WTC11 (cell line): ENCODE results near the gene TCEANC2. TPM values are rescaled to one million over a fixed set of nuclear protein-coding genes. Genes with fewer than 3 reads are reported as not detected.

Experiments used
- ATAC-seq: fragments of 200-7000 bp; cut with Tn5 transposase; 2 replicates; pipeline ENCODE4 v1.10.0; 2021; ENCODE audit warnings: mild to moderate bottlenecking, moderate library complexity
- CTCF ChIA-PET: fragments of 300-600 bp; sonication (Branson Sonifier 250); formaldehyde crosslinking; loops from one replicate; lab custom pipeline; 2021; ENCODE audit warnings: antibody characterized with exemption; lab: Charles Lee
- POLR2A ChIA-PET: fragments of 350-600 bp; sonication (Branson Sonifier 250); formaldehyde crosslinking; loops from one replicate; lab custom pipeline; 2021; ENCODE audit warnings: antibody characterized with exemption; lab: Charles Lee
- DNase-seq: peaks from one replicate; pipeline ENCODE4 v3.0.0; 2021; ENCODE audit warnings: low spot score
- H3K27ac Mint-ChIP-seq: 2 replicates; pipeline ENCODE4 v1.8.0; 2021; ENCODE audit warnings: mixed read lengths
- H3K27me3 Mint-ChIP-seq: 2 replicates; pipeline ENCODE4 v1.8.0; 2021; ENCODE audit warnings: low read depth, mild to moderate bottlenecking, moderate library complexity, mixed read lengths
- H3K36me3 Mint-ChIP-seq: 2 replicates; pipeline ENCODE4 v1.8.0; 2021; ENCODE audit warnings: mixed read lengths
- H3K4me1 Mint-ChIP-seq: 2 replicates; pipeline ENCODE4 v1.8.0; 2022; ENCODE audit warnings: mixed read lengths
- H3K4me3 Mint-ChIP-seq: 2 replicates; pipeline ENCODE4 v1.8.0; 2021; ENCODE audit warnings: mild to moderate bottlenecking, moderate library complexity, mixed read lengths
- H3K9me3 Mint-ChIP-seq: 2 replicates; pipeline ENCODE4 v1.8.0; 2021; ENCODE audit warnings: mixed read lengths
- ATF1 ChIP-seq: sonication (generic); formaldehyde crosslinking; IDR thresholded peaks from 2 replicates; pipeline ENCODE4 v1.8.1; 2023; ENCODE audit warnings: mild to moderate bottlenecking, moderate library complexity, missing genetic modification reagents
- CREB1 ChIP-seq: sonication (generic); formaldehyde crosslinking; IDR thresholded peaks from 2 replicates; pipeline ENCODE4 v1.8.0; 2023; ENCODE audit warnings: mild to moderate bottlenecking, missing genetic modification reagents
- ETV6 ChIP-seq: sonication (generic); formaldehyde crosslinking; IDR thresholded peaks from 2 replicates; pipeline ENCODE4 v1.8.1; 2022; ENCODE audit warnings: mild to moderate bottlenecking, missing genetic modification reagents
- FOXK1 ChIP-seq: sonication (generic); formaldehyde crosslinking; IDR thresholded peaks from 2 replicates; pipeline ENCODE4 v1.8.0; 2022; ENCODE audit warnings: mild to moderate bottlenecking, moderate library complexity, missing genetic modification reagents
- GABPB1 ChIP-seq: sonication (generic); formaldehyde crosslinking; IDR thresholded peaks from 2 replicates; pipeline ENCODE4 v1.8.1; 2023; ENCODE audit warnings: mild to moderate bottlenecking, missing genetic modification reagents
- GRHL2 ChIP-seq: fragments of 250-450 bp; sonication (Bioruptor Pico); IDR thresholded peaks from 2 replicates; pipeline ENCODE4 v1.8.0; 2022; ENCODE audit warnings: mild to moderate bottlenecking, moderate library complexity; ENCODE audit not compliant: insufficient replicate concordance, severe bottlenecking
- JUN ChIP-seq: sonication (generic); formaldehyde crosslinking; IDR thresholded peaks from 2 replicates; pipeline ENCODE4 v1.8.0; 2023; ENCODE audit warnings: mild to moderate bottlenecking, missing genetic modification reagents
- MYBL2 ChIP-seq: sonication (generic); formaldehyde crosslinking; IDR thresholded peaks from 2 replicates; pipeline ENCODE4 v1.8.1; 2023; ENCODE audit warnings: mild to moderate bottlenecking, moderate library complexity, missing genetic modification reagents
- NFE2L1 ChIP-seq: sonication (generic); formaldehyde crosslinking; IDR thresholded peaks from 2 replicates; pipeline ENCODE4 v1.8.1; 2023; ENCODE audit warnings: missing genetic modification reagents
- NR1H2 ChIP-seq: sonication (generic); formaldehyde crosslinking; IDR thresholded peaks from 2 replicates; pipeline ENCODE4 v1.9.0; 2021; ENCODE audit warnings: mild to moderate bottlenecking, moderate library complexity, missing genetic modification reagents
- PRRX2 ChIP-seq: fragments of 250-450 bp; sonication (Bioruptor Pico); IDR thresholded peaks from 2 replicates; pipeline ENCODE4 v1.8.0; 2021; ENCODE audit warnings: mild to moderate bottlenecking
- SMAD3 ChIP-seq: sonication (generic); formaldehyde crosslinking; IDR thresholded peaks from 2 replicates; pipeline ENCODE4 v1.8.0; 2022; ENCODE audit warnings: missing genetic modification reagents, mild to moderate bottlenecking, borderline replicate concordance
- SP1 ChIP-seq: sonication (generic); formaldehyde crosslinking; conservative IDR thresholded peaks from 2 replicates; pipeline ENCODE4 v1.8.1; 2022; ENCODE audit warnings: missing genetic modification reagents
- ZNF121 ChIP-seq: sonication (generic); formaldehyde crosslinking; IDR thresholded peaks from 2 replicates; pipeline ENCODE4 v1.8.0; 2023; ENCODE audit warnings: missing genetic modification reagents
- ZNF138 ChIP-seq: sonication (generic); formaldehyde crosslinking; conservative IDR thresholded peaks from 2 replicates; pipeline ENCODE4 v1.8.1; 2022; ENCODE audit warnings: mild to moderate bottlenecking, moderate library complexity, missing genetic modification reagents
- ZNF317 ChIP-seq: sonication (generic); formaldehyde crosslinking; IDR thresholded peaks from 2 replicates; pipeline ENCODE4 v1.8.1; 2023; ENCODE audit warnings: low read depth, mild to moderate bottlenecking, moderate library complexity, missing genetic modification reagents, borderline replicate concordance
- ZNF396 ChIP-seq: fragments of 250-450 bp; sonication (Bioruptor Pico); IDR thresholded peaks from 2 replicates; pipeline ENCODE4 v1.8.0; 2021; ENCODE audit warnings: mild to moderate bottlenecking, moderate library complexity, borderline replicate concordance
- ZNF423 ChIP-seq: fragments of 250-450 bp; sonication (Bioruptor Pico); IDR thresholded peaks from 2 replicates; pipeline ENCODE4 v2.1.2; 2022; ENCODE audit warnings: mild to moderate bottlenecking, moderate library complexity
- ZNF671 ChIP-seq: fragments of 250-450 bp; sonication (Bioruptor Pico); IDR thresholded peaks from 2 replicates; pipeline ENCODE4 v1.8.0; 2021; ENCODE audit warnings: mild to moderate bottlenecking
- total RNA-seq: library from RNA; stranded (reverse); gene quantifications from 3 replicates; pipeline ENCODE4 v1.2.3, GENCODE V29; 2021
- TF ChIP-seq, protein P1 (sequence below): fragments of 250-450 bp; sonication (Bioruptor Pico); IDR thresholded peaks from 2 replicates; pipeline ENCODE4 v1.9.0; 2021; ENCODE audit warnings: moderate library complexity, mild to moderate bottlenecking, inconsistent platforms, borderline replicate concordance
- TF ChIP-seq, protein P2 (sequence below): sonication (generic); formaldehyde crosslinking; IDR thresholded peaks from 2 replicates; pipeline ENCODE4 v1.8.1; 2022; ENCODE audit warnings: mild to moderate bottlenecking, moderate library complexity, missing genetic modification reagents
- TF ChIP-seq, protein P3 (sequence below): sonication (generic); formaldehyde crosslinking; IDR thresholded peaks from 2 replicates; pipeline ENCODE4 v1.8.0; 2022; ENCODE audit warnings: mild to moderate bottlenecking, missing genetic modification reagents
- TF ChIP-seq, protein P4 (sequence below): sonication (generic); formaldehyde crosslinking; IDR thresholded peaks from 2 replicates; pipeline ENCODE4 v1.8.1; 2023; ENCODE audit warnings: mild to moderate bottlenecking, missing genetic modification reagents
- TF ChIP-seq, protein P5 (sequence below): fragments of 200-600 bp; IDR thresholded peaks from 2 replicates; pipeline ENCODE4 v1.8.0; 2022; ENCODE audit warnings: antibody characterized with exemption
- TF ChIP-seq, protein P6 (sequence below): sonication (generic); formaldehyde crosslinking; IDR thresholded peaks from 2 replicates; pipeline ENCODE4 v1.8.1; 2023; ENCODE audit warnings: mild to moderate bottlenecking, missing genetic modification reagents
- TF ChIP-seq, protein P7 (sequence below): sonication (generic); formaldehyde crosslinking; IDR thresholded peaks from 2 replicates; pipeline ENCODE4 v1.8.1; 2022; ENCODE audit warnings: mild to moderate bottlenecking, missing genetic modification reagents, moderate library complexity, borderline replicate concordance

TCEANC2 gene
- total RNA-seq, 1 experiment from 2014 or later, result 6.3 TPM

DNA sequence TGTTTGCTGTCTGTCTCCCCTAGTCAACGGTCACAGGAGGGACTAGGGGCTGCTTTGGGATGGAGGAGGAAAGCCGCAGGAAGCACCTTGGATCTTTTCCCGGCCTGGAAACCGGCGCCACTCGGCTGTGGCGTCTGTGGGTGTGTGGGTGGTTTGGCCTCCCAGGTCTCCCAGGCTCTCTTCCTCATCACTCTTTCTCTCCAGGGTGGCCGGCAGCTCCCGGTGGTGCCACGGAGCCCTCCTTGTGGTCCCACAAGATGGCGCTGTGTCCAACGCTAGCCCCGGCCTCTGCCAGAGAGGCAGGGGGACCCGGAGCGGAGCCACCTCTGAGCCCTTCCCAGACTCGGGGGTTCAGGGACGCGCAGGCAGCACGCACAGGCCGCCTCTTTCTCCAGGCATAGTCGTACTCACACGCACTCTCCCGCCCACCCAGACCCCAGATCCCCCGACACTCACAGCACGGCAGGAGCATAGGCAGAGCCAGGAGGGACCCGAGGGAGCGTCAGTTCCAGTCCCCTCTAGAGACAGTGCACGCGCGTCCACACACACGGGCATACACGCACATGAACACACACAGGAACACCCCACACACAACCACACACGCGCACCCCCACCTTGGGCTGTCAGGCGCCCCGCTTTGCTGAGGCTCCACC lies 68.2 kb downstream of the TCEANC2 start:
- Mint-ChIP-seq H3K9me3 (no peaks in the 10 kb centered on the region), H3K36me3 (no peaks in the 10 kb centered on the region), H3K4me1 (peaks cover 29% of the 10 kb centered on the region), H3K4me3 (peak overlapping the region; percentile 63)
- DNase-seq, result peak; percentile 89
- ChIA-PET CTCF (interaction anchor here (0.5 to 2.6 kb wide), 44 partner anchors 10 to 680 kb away, joined by 3 to 39 read pairs (median 4); partner anchors contain the start of genes ACOT11, CDCP2, CYB5RL and MRPL37), POLR2A (interaction anchor here (1.0 kb wide), 1 partner anchor 189 kb away, joined by 5 read pairs; no protein-coding TSS in a partner anchor)
- peak; percentile 90 for ATAC-seq
- TF ChIP-seq ZNF138 (CRISPR knock-in tag) (no peak), ETV6 (CRISPR knock-in tag) (0 out of 2 replicates have a peak, but pooled peaks have one; percentile 60), NFE2L1 (CRISPR knock-in tag) (no peak), CREB1 (CRISPR knock-in tag) (no peak), JUN (no peak), ZNF396 (no peak), ZNF121 (CRISPR knock-in tag) (no peak), GRHL2 (no peak), MYBL2 (CRISPR knock-in tag) (no peak), ZNF671 (CRISPR knock-in tag) (no peak), GABPB1 (CRISPR knock-in tag) (no peak), NR1H2 (CRISPR knock-in tag) (no peak), ZNF423 (peak; percentile 64; the same call in 1 of the 2 replicates), SP1 (CRISPR knock-in tag) (peak; percentile 39; the same call in 1 of the 2 replicates), FOXK1 (no peak), ZNF317 (CRISPR knock-in tag) (no peak), PRRX2 (no peak), ATF1 (no peak), SMAD3 (CRISPR knock-in tag) (0 out of 2 replicates have a peak, but pooled peaks have one; percentile 9)
- TF ChIP-seq, protein P1, sequence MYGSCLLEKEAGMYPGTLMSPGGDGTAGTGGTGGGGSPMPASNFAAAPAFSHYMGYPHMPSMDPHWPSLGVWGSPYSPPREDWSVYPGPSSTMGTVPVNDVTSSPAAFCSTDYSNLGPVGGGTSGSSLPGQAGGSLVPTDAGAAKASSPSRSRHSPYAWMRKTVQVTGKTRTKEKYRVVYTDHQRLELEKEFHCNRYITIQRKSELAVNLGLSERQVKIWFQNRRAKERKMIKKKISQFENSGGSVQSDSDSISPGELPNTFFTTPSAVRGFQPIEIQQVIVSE (CRISPR knock-in tag), result no peak
- TF ChIP-seq, protein P2, sequence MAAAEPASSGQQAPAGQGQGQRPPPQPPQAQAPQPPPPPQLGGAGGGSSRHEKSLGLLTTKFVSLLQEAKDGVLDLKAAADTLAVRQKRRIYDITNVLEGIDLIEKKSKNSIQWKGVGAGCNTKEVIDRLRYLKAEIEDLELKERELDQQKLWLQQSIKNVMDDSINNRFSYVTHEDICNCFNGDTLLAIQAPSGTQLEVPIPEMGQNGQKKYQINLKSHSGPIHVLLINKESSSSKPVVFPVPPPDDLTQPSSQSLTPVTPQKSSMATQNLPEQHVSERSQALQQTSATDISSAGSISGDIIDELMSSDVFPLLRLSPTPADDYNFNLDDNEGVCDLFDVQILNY (CRISPR knock-in tag), result no peak
- TF ChIP-seq, protein P3, sequence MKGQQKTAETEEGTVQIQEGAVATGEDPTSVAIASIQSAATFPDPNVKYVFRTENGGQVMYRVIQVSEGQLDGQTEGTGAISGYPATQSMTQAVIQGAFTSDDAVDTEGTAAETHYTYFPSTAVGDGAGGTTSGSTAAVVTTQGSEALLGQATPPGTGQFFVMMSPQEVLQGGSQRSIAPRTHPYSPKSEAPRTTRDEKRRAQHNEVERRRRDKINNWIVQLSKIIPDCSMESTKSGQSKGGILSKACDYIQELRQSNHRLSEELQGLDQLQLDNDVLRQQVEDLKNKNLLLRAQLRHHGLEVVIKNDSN (CRISPR knock-in tag), result no peak
- TF ChIP-seq, protein P4, sequence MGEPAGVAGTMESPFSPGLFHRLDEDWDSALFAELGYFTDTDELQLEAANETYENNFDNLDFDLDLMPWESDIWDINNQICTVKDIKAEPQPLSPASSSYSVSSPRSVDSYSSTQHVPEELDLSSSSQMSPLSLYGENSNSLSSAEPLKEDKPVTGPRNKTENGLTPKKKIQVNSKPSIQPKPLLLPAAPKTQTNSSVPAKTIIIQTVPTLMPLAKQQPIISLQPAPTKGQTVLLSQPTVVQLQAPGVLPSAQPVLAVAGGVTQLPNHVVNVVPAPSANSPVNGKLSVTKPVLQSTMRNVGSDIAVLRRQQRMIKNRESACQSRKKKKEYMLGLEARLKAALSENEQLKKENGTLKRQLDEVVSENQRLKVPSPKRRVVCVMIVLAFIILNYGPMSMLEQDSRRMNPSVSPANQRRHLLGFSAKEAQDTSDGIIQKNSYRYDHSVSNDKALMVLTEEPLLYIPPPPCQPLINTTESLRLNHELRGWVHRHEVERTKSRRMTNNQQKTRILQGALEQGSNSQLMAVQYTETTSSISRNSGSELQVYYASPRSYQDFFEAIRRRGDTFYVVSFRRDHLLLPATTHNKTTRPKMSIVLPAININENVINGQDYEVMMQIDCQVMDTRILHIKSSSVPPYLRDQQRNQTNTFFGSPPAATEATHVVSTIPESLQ (CRISPR knock-in tag), result no peak
- TF ChIP-seq, protein P5, sequence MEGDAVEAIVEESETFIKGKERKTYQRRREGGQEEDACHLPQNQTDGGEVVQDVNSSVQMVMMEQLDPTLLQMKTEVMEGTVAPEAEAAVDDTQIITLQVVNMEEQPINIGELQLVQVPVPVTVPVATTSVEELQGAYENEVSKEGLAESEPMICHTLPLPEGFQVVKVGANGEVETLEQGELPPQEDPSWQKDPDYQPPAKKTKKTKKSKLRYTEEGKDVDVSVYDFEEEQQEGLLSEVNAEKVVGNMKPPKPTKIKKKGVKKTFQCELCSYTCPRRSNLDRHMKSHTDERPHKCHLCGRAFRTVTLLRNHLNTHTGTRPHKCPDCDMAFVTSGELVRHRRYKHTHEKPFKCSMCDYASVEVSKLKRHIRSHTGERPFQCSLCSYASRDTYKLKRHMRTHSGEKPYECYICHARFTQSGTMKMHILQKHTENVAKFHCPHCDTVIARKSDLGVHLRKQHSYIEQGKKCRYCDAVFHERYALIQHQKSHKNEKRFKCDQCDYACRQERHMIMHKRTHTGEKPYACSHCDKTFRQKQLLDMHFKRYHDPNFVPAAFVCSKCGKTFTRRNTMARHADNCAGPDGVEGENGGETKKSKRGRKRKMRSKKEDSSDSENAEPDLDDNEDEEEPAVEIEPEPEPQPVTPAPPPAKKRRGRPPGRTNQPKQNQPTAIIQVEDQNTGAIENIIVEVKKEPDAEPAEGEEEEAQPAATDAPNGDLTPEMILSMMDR, result peak; percentile 64; the same call in 1 of the 2 replicates
- TF ChIP-seq, protein P6, sequence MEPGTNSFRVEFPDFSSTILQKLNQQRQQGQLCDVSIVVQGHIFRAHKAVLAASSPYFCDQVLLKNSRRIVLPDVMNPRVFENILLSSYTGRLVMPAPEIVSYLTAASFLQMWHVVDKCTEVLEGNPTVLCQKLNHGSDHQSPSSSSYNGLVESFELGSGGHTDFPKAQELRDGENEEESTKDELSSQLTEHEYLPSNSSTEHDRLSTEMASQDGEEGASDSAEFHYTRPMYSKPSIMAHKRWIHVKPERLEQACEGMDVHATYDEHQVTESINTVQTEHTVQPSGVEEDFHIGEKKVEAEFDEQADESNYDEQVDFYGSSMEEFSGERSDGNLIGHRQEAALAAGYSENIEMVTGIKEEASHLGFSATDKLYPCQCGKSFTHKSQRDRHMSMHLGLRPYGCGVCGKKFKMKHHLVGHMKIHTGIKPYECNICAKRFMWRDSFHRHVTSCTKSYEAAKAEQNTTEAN (CRISPR knock-in tag), result no peak
- TF ChIP-seq, protein P7, sequence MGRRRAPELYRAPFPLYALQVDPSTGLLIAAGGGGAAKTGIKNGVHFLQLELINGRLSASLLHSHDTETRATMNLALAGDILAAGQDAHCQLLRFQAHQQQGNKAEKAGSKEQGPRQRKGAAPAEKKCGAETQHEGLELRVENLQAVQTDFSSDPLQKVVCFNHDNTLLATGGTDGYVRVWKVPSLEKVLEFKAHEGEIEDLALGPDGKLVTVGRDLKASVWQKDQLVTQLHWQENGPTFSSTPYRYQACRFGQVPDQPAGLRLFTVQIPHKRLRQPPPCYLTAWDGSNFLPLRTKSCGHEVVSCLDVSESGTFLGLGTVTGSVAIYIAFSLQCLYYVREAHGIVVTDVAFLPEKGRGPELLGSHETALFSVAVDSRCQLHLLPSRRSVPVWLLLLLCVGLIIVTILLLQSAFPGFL, result no peak
- TF ChIP-seq, all 79 proteins: peak for 5
- Mint-ChIP-seq H3K27me3 (peaks cover 20% of the 10 kb centered on the region), H3K27ac (no peak overlapping the region)
